HepG2 (cell line): Measurements from ENCODE around the gene CEBPG. TPM values are rescaled to one million over a fixed set of nuclear protein-coding genes. Genes with fewer than 3 reads are reported as not detected.

Experiments
- ARNT ChIP-seq: fragments of 450-650 bp; IDR thresholded peaks from 2 replicates; pipeline ENCODE4 v1.6.1; 2017
- YEATS2 ChIP-seq: sonication (generic); formaldehyde crosslinking; IDR thresholded peaks from 2 replicates; pipeline ENCODE4 v1.4.0; 2020; ENCODE audit warnings: missing genetic modification reagents, borderline replicate concordance
- ZFP36 ChIP-seq: fragments of 150-350 bp; IDR thresholded peaks from 2 replicates; pipeline ENCODE4 v1.6.1; 2018; ENCODE audit warnings: borderline replicate concordance, low read length, low read depth; ENCODE audit not compliant: partially characterized antibody
- ZNF263 ChIP-seq: sonication (generic); formaldehyde crosslinking; IDR thresholded peaks from 2 replicates; pipeline ENCODE4 v1.4.0; 2020; ENCODE audit warnings: missing genetic modification reagents
- ZNF354B ChIP-seq: sonication (generic); formaldehyde crosslinking; IDR thresholded peaks from 2 replicates; pipeline ENCODE4 v1.8.0; 2022; ENCODE audit warnings: mild to moderate bottlenecking, missing genetic modification reagents
- ZNF549 ChIP-seq: sonication (generic); formaldehyde crosslinking; IDR thresholded peaks from 2 replicates; pipeline ENCODE4 v1.5.0; 2020; ENCODE audit warnings: missing genetic modification reagents
- polyA plus RNA-seq, 8 experiments: library from polyadenylated mRNA; depleted of rRNA in 3 of 8; stranded (reverse) in 7 of 8; unstranded in 1 of 8; fragments of >200 nt; fragmentation: Illumina TruSeq in 4 of 8; extraction: Trizol in 4 of 8; gene quantifications; 2 replicates each; pipeline versions ENCODE4 v1.2.1 to v1.2.3, GENCODE V29; 2011 to 2016; ENCODE audit warnings: low read depth in 4 of 8, missing spikeins in 1 of 8, mixed read lengths in 1 of 8; ENCODE audit not compliant: insufficient read depth in 1 of 8
- total RNA-seq, 5 experiments: library from RNA; depleted of rRNA; stranded (reverse); fragments of >200 nt; fragmentation: Illumina TruSeq; extraction: Trizol; gene quantifications; 2 replicates each; pipeline ENCODE4 v1.2.3, GENCODE V29; 2016; ENCODE audit warnings: low read depth in 1 of 5
- TF ChIP-seq, protein P1 (sequence below): sonication (generic); formaldehyde crosslinking; IDR thresholded peaks from 2 replicates; pipeline ENCODE4 v1.9.0; 2022; ENCODE audit warnings: missing genetic modification reagents, mild to moderate bottlenecking, borderline replicate concordance
- TF ChIP-seq, protein P2 (sequence below): sonication (generic); formaldehyde crosslinking; IDR thresholded peaks from 2 replicates; pipeline ENCODE4 v1.4.0; 2020; ENCODE audit warnings: missing genetic modification reagents, borderline replicate concordance
- TF ChIP-seq, protein P3 (sequence below): sonication (generic); formaldehyde crosslinking; IDR thresholded peaks from 2 replicates; pipeline ENCODE4 v1.4.0; 2020; ENCODE audit warnings: missing genetic modification reagents

The CEBPG gene
- total and polyA plus RNA-seq, 2 of the 13 experiments (the other 11 are each of a cell fraction or from before 2014, with no cell fraction given): 25.7 to 34.3 TPM

DNA sequence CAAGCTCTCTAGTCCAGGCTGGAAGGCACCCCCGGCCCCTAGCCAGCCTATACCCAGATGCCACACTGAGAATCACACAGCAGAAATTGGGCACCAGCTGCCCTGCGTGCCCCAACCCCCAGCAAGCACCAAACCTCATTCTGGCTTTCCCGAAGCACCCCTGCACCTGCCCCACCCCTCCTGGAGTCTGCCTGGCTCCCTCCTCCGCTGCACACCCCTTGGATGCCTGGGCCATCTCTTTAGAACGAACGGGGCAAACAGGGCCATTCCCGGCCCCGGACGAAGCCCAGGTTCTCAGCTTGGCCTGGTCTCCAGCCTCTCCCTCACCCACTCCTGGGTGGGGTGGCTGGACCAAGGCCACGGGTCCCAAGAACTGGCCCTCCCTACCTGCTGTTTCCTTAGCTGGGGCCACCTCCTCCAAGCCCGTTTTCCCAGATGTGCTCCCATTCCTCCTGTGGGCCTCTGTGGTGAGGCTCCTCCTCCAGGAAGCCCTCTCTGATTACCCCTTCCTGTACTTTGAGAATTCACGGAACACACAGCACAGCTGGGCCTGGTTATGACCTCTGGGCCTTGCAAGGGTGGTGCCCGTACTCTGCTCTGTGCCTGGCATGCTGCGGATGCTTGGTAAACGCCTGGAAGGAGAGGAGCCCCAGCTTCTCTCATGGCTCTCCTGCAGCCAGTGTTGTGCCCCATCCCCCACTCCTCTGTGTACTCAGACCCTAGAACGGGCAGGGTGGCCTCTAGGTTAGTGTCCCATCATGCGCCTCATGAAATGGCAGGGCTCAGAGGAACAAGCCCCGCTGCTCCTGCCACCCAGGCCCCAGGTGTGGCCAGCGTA is 21.4 kb downstream of the CEBPG start (continued):
- TF ChIP-seq, protein P1, sequence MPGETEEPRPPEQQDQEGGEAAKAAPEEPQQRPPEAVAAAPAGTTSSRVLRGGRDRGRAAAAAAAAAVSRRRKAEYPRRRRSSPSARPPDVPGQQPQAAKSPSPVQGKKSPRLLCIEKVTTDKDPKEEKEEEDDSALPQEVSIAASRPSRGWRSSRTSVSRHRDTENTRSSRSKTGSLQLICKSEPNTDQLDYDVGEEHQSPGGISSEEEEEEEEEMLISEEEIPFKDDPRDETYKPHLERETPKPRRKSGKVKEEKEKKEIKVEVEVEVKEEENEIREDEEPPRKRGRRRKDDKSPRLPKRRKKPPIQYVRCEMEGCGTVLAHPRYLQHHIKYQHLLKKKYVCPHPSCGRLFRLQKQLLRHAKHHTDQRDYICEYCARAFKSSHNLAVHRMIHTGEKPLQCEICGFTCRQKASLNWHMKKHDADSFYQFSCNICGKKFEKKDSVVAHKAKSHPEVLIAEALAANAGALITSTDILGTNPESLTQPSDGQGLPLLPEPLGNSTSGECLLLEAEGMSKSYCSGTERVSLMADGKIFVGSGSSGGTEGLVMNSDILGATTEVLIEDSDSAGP: 0 out of 2 replicates have a peak, but pooled peaks have one; percentile 25
- no peak for TF ChIP-seq ZNF354B
- TF ChIP-seq, protein P2, sequence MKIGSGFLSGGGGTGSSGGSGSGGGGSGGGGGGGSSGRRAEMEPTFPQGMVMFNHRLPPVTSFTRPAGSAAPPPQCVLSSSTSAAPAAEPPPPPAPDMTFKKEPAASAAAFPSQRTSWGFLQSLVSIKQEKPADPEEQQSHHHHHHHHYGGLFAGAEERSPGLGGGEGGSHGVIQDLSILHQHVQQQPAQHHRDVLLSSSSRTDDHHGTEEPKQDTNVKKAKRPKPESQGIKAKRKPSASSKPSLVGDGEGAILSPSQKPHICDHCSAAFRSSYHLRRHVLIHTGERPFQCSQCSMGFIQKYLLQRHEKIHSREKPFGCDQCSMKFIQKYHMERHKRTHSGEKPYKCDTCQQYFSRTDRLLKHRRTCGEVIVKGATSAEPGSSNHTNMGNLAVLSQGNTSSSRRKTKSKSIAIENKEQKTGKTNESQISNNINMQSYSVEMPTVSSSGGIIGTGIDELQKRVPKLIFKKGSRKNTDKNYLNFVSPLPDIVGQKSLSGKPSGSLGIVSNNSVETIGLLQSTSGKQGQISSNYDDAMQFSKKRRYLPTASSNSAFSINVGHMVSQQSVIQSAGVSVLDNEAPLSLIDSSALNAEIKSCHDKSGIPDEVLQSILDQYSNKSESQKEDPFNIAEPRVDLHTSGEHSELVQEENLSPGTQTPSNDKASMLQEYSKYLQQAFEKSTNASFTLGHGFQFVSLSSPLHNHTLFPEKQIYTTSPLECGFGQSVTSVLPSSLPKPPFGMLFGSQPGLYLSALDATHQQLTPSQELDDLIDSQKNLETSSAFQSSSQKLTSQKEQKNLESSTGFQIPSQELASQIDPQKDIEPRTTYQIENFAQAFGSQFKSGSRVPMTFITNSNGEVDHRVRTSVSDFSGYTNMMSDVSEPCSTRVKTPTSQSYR (CRISPR knock-in tag): peak; percentile 40; the same call in 1 of the 2 replicates
- TF ChIP-seq ZNF263 (CRISPR knock-in tag): peak; percentile 27; the same call in 1 of the 2 replicates
- no peak for TF ChIP-seq ZNF549 (CRISPR knock-in tag)
- TF ChIP-seq ZFP36: peak; percentile 97
- TF ChIP-seq, protein P3, sequence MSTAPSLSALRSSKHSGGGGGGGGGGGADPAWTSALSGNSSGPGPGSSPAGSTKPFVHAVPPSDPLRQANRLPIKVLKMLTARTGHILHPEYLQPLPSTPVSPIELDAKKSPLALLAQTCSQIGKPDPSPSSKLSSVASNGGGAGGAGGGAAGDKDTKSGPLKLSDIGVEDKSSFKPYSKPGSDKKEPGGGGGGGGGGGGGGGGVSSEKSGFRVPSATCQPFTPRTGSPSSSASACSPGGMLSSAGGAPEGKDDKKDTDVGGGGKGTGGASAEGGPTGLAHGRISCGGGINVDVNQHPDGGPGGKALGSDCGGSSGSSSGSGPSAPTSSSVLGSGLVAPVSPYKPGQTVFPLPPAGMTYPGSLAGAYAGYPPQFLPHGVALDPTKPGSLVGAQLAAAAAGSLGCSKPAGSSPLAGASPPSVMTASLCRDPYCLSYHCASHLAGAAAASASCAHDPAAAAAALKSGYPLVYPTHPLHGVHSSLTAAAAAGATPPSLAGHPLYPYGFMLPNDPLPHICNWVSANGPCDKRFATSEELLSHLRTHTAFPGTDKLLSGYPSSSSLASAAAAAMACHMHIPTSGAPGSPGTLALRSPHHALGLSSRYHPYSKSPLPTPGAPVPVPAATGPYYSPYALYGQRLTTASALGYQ (CRISPR knock-in tag): no peak
- no peak for TF ChIP-seq ARNT
- 0 out of 2 replicates have a peak, but pooled peaks have one; percentile 2 for TF ChIP-seq YEATS2 (CRISPR knock-in tag)
